DMS79 treated with DMSO at 0.1 percent for 48 hours (cell line): Measurements from ENCODE around the gene CEL.
"Not testable (repeated sequence)": the region's sequence is repeated elsewhere in the genome, so short reads cannot be mapped to it uniquely, and the experiment has no call there.

Experiments used
- DNase-seq: peaks from one replicate; lab custom pipeline; 2025; lab: John Stamatoyannopoulos, UW

CEL gene

GRCh38 chr9:133048595-133048994, 13.2 kb upstream of the CEL start:
- no peak for DNase-seq

DNA sequence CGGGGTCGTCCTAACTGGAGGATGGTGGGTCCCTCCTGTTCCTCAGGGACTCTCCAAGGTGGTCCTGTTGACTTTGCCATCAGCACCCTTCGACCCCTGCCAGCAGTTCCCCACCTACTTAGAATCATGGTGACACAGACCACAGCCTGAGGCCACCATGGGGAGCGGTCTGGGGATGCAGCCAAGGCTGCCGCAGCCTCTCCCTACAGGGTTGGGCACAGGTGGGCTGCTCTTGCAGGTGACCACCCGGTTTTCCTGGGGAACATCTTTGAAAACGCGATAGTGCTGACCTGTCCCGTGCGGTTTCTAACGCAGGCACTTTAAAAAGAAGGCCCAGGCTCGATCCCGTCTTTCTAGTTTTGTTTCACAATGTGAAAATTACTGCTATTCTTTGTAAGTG, 12.7 kb upstream of the CEL start:
- DNase-seq: no peak

GRCh38 chr9:133050142-133050541, 11.6 kb upstream of the CEL start:
- DNase-seq: peak; percentile 94

DNA sequence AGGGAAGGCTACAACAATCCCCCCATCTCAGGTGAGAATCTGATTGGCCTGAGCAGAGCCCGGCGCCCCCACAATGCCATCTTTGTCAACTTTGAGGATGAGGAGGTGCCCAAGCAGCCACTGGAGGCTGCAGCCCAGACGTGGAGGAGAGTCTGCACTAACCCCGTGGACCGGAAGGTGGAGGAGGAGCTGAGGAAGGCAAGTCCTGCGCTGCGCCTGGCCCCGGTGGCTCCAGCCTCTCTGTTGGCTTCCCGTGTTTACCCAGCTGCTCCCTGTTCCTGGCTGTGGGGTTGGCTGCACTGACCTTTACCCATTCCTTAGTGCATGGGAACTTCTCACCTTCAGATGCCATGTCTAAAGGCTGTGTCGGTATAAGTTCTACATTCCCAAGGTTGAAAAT, 11.0 kb upstream of the CEL start:
- DNase-seq: no peak

DNA sequence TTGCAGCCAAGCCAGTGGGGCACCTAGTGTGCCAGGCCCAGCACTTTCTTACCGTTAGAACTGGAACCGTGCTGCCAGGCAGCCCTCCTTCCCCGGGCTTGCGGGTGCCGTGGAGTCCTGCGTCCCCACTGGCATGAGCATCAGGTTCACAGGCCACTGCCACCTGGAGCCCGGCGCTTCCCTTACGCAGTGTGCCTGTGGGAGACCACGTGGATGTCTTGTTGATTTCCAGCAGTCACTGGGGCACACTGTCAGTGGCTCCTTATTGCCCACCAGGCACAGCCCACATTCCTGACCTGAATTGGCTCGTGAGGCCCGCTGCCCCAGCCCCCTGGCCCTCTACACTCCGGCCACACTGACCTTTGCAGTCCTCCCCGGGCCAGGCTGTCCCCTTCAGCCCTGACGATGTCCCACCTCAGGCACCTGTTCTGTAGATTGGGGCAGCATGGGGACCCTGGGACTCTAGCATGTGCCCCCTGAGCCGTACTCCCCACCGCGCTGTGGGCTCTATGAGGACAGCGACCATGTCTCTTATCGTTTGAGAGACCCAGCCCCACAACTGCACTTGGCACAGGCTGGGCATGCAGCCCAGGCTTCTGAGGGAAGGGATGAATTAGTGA, 10.4 kb upstream of the CEL start:
- no peak for DNase-seq

- DNase-seq: no peak
These were observed 9.7 kb upstream of the CEL start for GRCh38 chr9:133051966-133052539.

- DNase-seq: no peak
These were observed 7.4 kb upstream of the CEL start for GRCh38 chr9:133054194-133054890.

GRCh38 chr9:133054966-133055365, 6.8 kb upstream of the CEL start:
- no peak for DNase-seq

GRCh38 chr9:133055788-133056420, 5.9 kb upstream of the CEL start:
- no peak for DNase-seq

DNA sequence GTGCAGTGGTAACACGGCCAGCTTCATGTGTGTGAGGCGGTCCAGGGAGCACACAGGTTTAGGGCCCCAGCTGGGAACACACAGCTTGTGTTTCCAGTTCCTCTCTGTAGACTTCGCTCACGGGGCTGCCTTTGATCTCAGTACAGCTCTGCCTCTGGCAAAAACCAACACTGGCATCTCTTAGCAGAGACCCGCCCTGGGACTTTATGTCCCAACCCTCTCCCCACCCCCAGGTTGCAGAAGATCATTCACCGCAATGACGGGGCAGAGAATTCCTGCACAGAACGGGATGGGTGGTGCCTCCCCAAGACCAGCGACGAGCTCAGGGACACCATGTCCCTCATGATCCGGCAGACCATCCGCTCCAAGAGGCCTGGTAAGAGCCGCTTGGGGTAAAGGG, 5.2 kb upstream of the CEL start:
- no peak for DNase-seq

- DNase-seq: no peak
These were observed 4.8 kb upstream of the CEL start for GRCh38 chr9:133057006-133057405.

- DNase-seq: no peak
These were observed 4.2 kb upstream of the CEL start for GRCh38 chr9:133057553-133057952.

- DNase-seq: no peak
These were observed 3.7 kb upstream of the CEL start for GRCh38 chr9:133058071-133058470.

GRCh38 chr9:133058550-133059320, 3.0 kb upstream of the CEL start:
- DNase-seq: no peak

GRCh38 chr9:133059623-133060022, 2.2 kb upstream of the CEL start:
- DNase-seq: no peak

DNA sequence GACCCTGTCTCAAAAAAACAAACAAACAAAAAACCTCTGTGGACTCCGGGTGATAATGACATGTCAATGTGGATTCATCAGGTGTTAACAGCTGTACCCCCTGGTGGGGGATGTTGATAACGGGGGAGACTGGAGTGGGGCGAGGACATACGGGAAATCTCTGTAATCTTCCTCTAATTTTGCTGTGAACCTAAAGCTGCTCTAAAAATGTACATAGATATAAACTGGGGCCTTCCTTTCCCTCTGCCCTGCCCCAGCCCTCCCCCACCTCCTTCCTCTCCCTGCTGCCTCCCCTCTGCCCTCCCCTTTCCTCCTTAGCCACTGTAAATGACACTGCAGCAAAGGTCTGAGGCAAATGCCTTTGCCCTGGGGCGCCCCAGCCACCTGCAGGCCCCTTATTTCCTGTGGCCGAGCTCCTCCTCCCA, 1.4 kb upstream of the CEL start:
- no peak for DNase-seq

DNA sequence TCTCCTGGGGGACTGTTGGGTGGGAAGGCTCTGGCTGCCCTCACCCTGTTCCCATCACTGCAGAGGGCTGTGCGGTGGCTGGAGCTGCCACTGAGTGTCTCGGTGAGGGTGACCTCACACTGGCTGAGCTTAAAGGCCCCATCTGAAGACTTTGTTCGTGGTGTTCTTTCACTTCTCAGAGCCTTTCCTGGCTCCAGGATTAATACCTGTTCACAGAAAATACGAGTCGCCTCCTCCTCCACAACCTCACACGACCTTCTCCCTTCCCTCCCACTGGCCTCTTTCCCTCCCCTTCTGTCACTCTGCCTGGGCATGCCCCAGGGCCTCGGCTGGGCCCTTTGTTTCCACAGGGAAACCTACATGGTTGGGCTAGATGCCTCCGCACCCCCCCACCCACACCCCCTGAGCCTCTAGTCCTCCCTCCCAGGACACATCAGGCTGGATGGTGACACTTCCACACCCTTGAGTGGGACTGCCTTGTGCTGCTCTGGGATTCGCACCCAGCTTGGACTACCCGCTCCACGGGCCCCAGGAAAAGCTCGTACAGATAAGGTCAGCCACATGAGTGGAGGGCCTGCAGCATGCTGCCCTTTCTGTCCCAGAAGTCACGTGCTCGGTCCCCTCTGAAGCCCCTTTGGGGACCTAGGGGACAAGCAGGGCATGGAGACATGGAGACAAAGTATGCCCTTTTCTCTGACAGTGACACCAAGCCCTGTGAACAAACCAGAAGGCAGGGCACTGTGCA, 590 bp upstream of the CEL start:
- not testable (repeated sequence) for DNase-seq

GRCh38 chr9:133062569-133062968, 788 bp downstream of the CEL start:
- DNase-seq: not testable (repeated sequence)

GRCh38 chr9:133063159-133063499, 1.3 kb downstream of the CEL start:
- DNase-seq: no peak

- no peak for DNase-seq
These were observed 1.9 kb downstream of the CEL start for GRCh38 chr9:133063500-133064231.
